ENCODE results near the gene TMCO4. TPM values are rescaled to one million over a fixed set of nuclear protein-coding genes. Genes with fewer than 3 reads are reported as not detected.

TMCO4 gene
- total and polyA plus RNA-seq, 4 experiments from 2014 or later = 14.9 to 32.7 (median 22.7) TPM

DNA sequence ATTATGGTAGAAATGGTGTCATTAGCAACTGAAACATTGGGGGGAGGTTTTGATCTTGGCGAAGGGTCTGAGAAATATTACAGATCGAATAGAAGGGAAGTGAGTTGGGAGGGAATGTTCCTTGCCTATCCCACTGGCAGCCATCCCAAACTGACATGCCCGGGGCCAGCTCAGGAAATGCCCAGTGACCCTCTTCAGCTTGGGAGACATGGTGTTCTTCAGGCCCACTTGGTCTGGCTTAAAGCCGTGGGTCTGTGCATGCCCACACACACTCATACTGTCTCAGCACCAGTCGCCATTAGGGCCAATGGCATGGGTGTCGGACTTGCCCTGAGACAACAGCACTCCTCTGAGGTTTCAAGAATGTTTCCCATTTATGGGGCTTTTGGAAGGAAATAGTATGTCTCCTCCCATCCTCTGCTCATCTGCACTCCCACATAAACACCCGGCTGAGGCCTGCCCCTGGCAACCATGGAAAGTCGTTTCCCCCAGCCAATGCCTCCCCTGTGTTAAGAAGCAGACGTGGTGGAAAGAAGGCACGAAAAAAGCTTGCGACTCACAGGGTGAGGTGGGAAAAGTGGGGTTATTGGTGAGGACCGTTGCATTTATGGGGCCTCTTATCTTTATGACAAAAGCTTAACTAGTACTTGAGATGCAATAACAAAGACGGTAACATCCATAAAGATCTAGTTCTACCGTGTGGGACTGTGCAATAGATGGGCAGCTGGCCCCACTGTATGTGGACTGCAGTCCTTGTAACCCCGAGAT is 13.3 kb upstream of the TMCO4 start:
- Histone ChIP-seq H3K27me3 (ENCODE audit: insufficient read depth, low read length) (no peaks in the 10 kb centered on the region), H3K4me3 (ENCODE audit: low read length in 2 of 2) (no peak overlapping the region), H3K36me3 (ENCODE audit: insufficient read depth, low read length) (no peaks in the 10 kb centered on the region), H3K27ac (ENCODE audit: low read depth, low read length) (no peak overlapping the region), H3K4me1 (ENCODE audit: insufficient read depth, low read length) (no peaks in the 10 kb centered on the region), H3K9me3 (ENCODE audit: control insufficient read depth in 1 of 2, low read length in 2 of 2) (no peaks in the 10 kb centered on the region)
- no peaks in the 10 kb centered on the region for H3K36me3 Mint-ChIP-seq
- H3K27ac Mint-ChIP-seq = no peak overlapping the region
- ChIA-PET CTCF (ENCODE audit: partially characterized antibody) (interaction anchor here (1.6 to 3.5 kb wide), 2 partner anchors 52 to 94 kb away, joined by 4 to 23 read pairs; no protein-coding TSS in a partner anchor), POLR2A (ENCODE audit: partially characterized antibody) (no interaction called here)
- no peaks in the 10 kb centered on the region for H3K9me3 Mint-ChIP-seq
- no peaks in the 10 kb centered on the region for H3K4me1 Mint-ChIP-seq
- DNase-seq = no peak
- no peaks in the 10 kb centered on the region for H3K27me3 Mint-ChIP-seq
- H3K4me3 Mint-ChIP-seq = no peak overlapping the region
- intact Hi-C loops (cut with micrococcal nuclease) = no loop called here

GRCh38 chr1:19811206-19811851 is 11.6 kb upstream of the TMCO4 start:
- H3K4me1 Mint-ChIP-seq = no peaks in the 10 kb centered on the region
- peak in 4 of 5 donors; percentile 26 to 40 (median 34) for DNase-seq
- H3K9me3 ChIP-seq (ENCODE audit: control insufficient read depth in 1 of 2, low read length in 2 of 2) = no peaks in the 10 kb centered on the region
- H3K36me3 ChIP-seq (ENCODE audit: insufficient read depth, low read length) = no peaks in the 10 kb centered on the region
- ChIA-PET CTCF (ENCODE audit: partially characterized antibody) (interaction anchor here (0.9 to 3.5 kb wide), 5 partner anchors 13 to 149 kb away, joined by 3 to 23 read pairs (median 4); no protein-coding TSS in a partner anchor), POLR2A (ENCODE audit: partially characterized antibody) (no interaction called here)
- no peaks in the 10 kb centered on the region for H3K4me1 ChIP-seq (ENCODE audit: insufficient read depth, low read length)
- H3K9me3 Mint-ChIP-seq = no peaks in the 10 kb centered on the region
- H3K4me3 ChIP-seq (ENCODE audit: low read length in 2 of 2) = no peak overlapping the region
- no peak overlapping the region for H3K27ac Mint-ChIP-seq
- no peak overlapping the region for H3K27ac ChIP-seq (ENCODE audit: low read depth, low read length)
- intact Hi-C loops (cut with micrococcal nuclease) = loop anchor here (1.0 kb wide), 1 partner anchor 95 kb away; no protein-coding TSS in a partner anchor
- no peak overlapping the region for H3K4me3 Mint-ChIP-seq
- H3K36me3 Mint-ChIP-seq = no peaks in the 10 kb centered on the region
- H3K27me3 ChIP-seq (ENCODE audit: insufficient read depth, low read length) = no peaks in the 10 kb centered on the region
- H3K27me3 Mint-ChIP-seq = no peaks in the 10 kb centered on the region

DNA sequence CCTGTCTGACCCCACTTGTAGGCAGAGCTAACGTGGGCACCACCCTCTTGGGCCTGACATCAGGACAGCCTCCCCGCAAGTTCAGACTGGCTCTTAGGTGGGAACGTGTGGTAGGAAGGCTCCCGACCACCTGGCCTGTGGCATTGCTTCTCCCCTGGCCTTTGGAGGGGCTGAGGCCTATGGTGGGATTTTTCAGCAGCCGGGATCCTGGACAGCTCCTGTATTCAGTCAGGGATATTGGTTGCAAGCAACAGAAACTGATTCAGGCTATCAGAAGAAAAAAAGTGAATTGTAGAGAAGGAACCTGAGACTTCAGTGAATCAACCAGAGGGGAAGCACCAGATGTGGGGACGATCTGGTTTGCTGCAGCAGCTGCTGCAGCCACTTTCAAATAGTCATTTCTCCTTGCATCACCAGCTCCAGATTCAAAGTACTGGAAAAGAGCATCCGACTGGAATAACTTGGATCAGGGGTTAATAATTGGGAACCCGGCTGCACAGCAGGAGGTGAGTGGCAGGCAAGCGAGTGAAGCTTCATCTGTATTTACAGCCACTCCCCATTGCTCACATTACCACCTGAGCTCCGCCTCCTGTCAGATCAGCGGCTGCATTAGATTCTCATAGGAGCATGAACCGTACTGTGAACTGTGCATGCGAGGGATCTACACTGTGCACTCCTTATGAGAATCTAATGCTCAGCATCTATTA is 9.5 kb upstream of the TMCO4 start:
- Mint-ChIP-seq H3K4me3 (no peak overlapping the region), H3K4me1 (no peaks in the 10 kb centered on the region), H3K27ac (no peak overlapping the region), H3K27me3 (no peaks in the 10 kb centered on the region), H3K9me3 (no peaks in the 10 kb centered on the region), H3K36me3 (no peaks in the 10 kb centered on the region)
- H3K27ac ChIP-seq (ENCODE audit: low read depth, low read length) = no peak overlapping the region
- H3K4me3 ChIP-seq (ENCODE audit: low read length in 2 of 2) = no peak overlapping the region
- H3K36me3 ChIP-seq (ENCODE audit: insufficient read depth, low read length) = no peaks in the 10 kb centered on the region
- ChIA-PET POLR2A (ENCODE audit: partially characterized antibody) (no interaction called here), CTCF (ENCODE audit: partially characterized antibody) (interaction anchor here (1.6 kb wide), 1 partner anchor 47 kb away, joined by 7 read pairs; no protein-coding TSS in a partner anchor)
- intact Hi-C loops (cut with micrococcal nuclease) = no loop called here
- DNase-seq = no peak
- H3K9me3 ChIP-seq (ENCODE audit: control insufficient read depth in 1 of 2, low read length in 2 of 2) = no peaks in the 10 kb centered on the region
- no peaks in the 10 kb centered on the region for H3K4me1 ChIP-seq (ENCODE audit: insufficient read depth, low read length)
- no peaks in the 10 kb centered on the region for H3K27me3 ChIP-seq (ENCODE audit: insufficient read depth, low read length)

DNA sequence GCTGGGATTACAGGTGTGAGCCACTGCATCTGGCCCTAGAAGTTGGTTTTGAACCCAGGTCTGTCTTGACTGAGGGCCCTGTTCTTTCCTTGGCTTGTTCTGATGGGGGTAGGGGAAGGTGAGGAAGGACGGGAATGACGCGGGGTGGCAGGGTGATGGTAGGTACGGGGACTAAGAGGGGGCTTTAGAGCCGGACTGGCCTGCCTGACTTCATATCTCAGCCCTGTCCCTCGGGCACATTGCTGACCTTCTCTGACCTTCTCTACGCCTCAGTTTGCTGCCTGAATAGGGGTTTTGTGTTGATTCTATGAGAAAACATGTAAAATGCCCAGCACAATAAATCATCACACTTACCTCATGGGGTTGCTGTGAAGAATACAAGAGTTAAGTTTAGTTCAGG is 8.6 kb upstream of the TMCO4 start:
- H3K27ac ChIP-seq (ENCODE audit: low read depth, low read length) = no peak overlapping the region
- DNase-seq = no peak
- H3K9me3 Mint-ChIP-seq = no peaks in the 10 kb centered on the region

DNA sequence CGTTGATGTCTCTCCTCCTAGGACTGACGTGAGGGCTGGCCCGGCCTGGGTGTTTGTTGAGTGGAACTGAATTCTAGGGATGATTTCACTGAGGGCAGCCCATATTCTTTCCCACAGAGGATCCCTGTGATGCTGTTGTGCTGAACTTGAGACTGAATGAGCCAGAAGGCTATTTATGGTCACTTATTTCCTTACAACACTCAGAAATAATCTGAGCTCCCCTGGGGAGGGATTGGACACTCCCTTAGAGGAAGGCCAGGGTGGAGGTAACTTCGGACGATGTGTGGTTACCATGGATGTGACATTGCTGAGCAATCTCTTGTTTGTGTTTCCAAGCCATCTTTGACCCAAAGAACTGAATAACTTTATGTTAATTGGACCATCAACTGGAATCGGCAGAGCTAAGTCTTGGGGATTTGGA is 5.1 kb upstream of the TMCO4 start:
- no peaks in the 10 kb centered on the region for H3K27me3 ChIP-seq (ENCODE audit: insufficient read depth, low read length)
- CTCF ChIA-PET (ENCODE audit: partially characterized antibody) = interaction anchor here (0.6 kb wide), 1 partner anchor 392 kb away, joined by 3 read pairs; no protein-coding TSS in a partner anchor
- Mint-ChIP-seq H3K4me3 (no peak overlapping the region), H3K4me1 (peaks cover 8 to 18% (median 13%) of the 10 kb centered on the region in 4 donors), H3K27ac (peak overlapping the region in 1 of 7 donors; percentile 24), H3K36me3 (peaks cover 0 to 4% of the 10 kb centered on the region in 2 donors), H3K9me3 (no peaks in the 10 kb centered on the region), H3K27me3 (no peaks in the 10 kb centered on the region)
- peaks cover 12% of the 10 kb centered on the region for H3K4me1 ChIP-seq (ENCODE audit: insufficient read depth, low read length)
- intact Hi-C loops (cut with micrococcal nuclease) = no loop called here
- no peak for DNase-seq
- POLR2A ChIA-PET (ENCODE audit: partially characterized antibody) = no interaction called here
- H3K4me3 ChIP-seq (ENCODE audit: low read length in 2 of 2) = no peak overlapping the region
- no peak overlapping the region for H3K27ac ChIP-seq (ENCODE audit: low read depth, low read length)
- H3K9me3 ChIP-seq (ENCODE audit: control insufficient read depth in 1 of 2, low read length in 2 of 2) = no peaks in the 10 kb centered on the region
- no peaks in the 10 kb centered on the region for H3K36me3 ChIP-seq (ENCODE audit: insufficient read depth, low read length)

More for the DNA sequence above, 8.6 kb upstream of the TMCO4 start:
- Mint-ChIP-seq H3K36me3 (no peaks in the 10 kb centered on the region), H3K27me3 (no peaks in the 10 kb centered on the region), H3K4me3 (no peak overlapping the region), H3K4me1 (no peaks in the 10 kb centered on the region), H3K27ac (no peak overlapping the region)
- H3K4me1 ChIP-seq (ENCODE audit: insufficient read depth, low read length) = no peaks in the 10 kb centered on the region
- H3K27me3 ChIP-seq (ENCODE audit: insufficient read depth, low read length) = no peaks in the 10 kb centered on the region
- H3K9me3 ChIP-seq (ENCODE audit: control insufficient read depth in 1 of 2, low read length in 2 of 2) = no peaks in the 10 kb centered on the region
- H3K36me3 ChIP-seq (ENCODE audit: insufficient read depth, low read length) = no peaks in the 10 kb centered on the region
- CTCF ChIA-PET (ENCODE audit: partially characterized antibody) = no interaction called here
- intact Hi-C loops (cut with micrococcal nuclease) = no loop called here
- H3K4me3 ChIP-seq (ENCODE audit: low read length in 2 of 2) = no peak overlapping the region
- POLR2A ChIA-PET (ENCODE audit: partially characterized antibody) = no interaction called here

GRCh38 chr1:19802269-19802668 is 2.6 kb upstream of the TMCO4 start:
- POLR2A ChIA-PET (ENCODE audit: partially characterized antibody) = interaction anchor here (1.5 kb wide), 1 partner anchor 11 kb away, joined by 4 read pairs; no protein-coding TSS in a partner anchor
- DNase-seq = no peak
- H3K36me3 ChIP-seq (ENCODE audit: insufficient read depth, low read length) = no peaks in the 10 kb centered on the region
- intact Hi-C loops (cut with micrococcal nuclease) = no loop called here
- H3K9me3 ChIP-seq (ENCODE audit: control insufficient read depth in 1 of 2, low read length in 2 of 2) = no peaks in the 10 kb centered on the region
- H3K4me1 Mint-ChIP-seq = peaks cover 12 to 31% (median 23%) of the 10 kb centered on the region in 4 donors
- H3K9me3 Mint-ChIP-seq = no peaks in the 10 kb centered on the region
- H3K27me3 Mint-ChIP-seq = no peaks in the 10 kb centered on the region
- H3K4me1 ChIP-seq (ENCODE audit: insufficient read depth, low read length) = peaks cover 26% of the 10 kb centered on the region
- peak overlapping the region in 1 of 7 donors; percentile 29 for H3K27ac Mint-ChIP-seq
- H3K36me3 Mint-ChIP-seq = peaks cover 0 to 9% of the 10 kb centered on the region in 2 donors
- H3K4me3 ChIP-seq (ENCODE audit: low read length in 2 of 2) = no peak overlapping the region
- CTCF ChIA-PET (ENCODE audit: partially characterized antibody) = interaction anchor here (0.6 to 1.7 kb wide), 2 partner anchors 8 to 410 kb away, joined by 4 to 5 read pairs; no protein-coding TSS in a partner anchor
- no peak overlapping the region for H3K27ac ChIP-seq (ENCODE audit: low read depth, low read length)
- H3K4me3 Mint-ChIP-seq = peak overlapping the region in 1 of 8 donors; percentile 46
- no peaks in the 10 kb centered on the region for H3K27me3 ChIP-seq (ENCODE audit: insufficient read depth, low read length)
